GM12874 (cell line): ENCODE results near the gene UCP3.

ENCODE experiments used
- TF ChIP-seq, protein P1 (sequence below): IDR thresholded peaks from 2 replicates; pipeline ENCODE4 v1.5.1; 2011; ENCODE audit warnings: low read depth, mild to moderate bottlenecking, control low read depth, low read length, moderate library complexity; ENCODE audit not compliant: insufficient read depth

The UCP3 gene

DNA sequence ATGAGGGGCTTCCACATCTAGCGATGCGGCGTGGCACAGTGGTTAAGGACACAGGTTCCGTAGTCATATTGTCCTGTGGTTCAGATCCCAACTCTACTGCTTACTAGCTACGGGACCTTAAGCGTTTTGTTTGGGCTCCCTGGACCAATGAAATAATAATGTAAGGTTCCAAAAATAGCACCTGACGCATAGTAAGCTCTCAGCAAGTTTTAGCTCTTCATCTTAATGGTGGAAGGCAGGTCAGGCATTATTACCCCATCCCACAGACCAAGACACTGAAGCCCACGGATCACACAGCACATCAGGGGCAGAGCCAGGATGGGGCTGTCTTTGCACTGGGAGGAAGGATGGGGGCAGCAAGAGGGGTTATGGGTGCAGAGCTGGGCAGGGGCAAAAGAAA, 45.0 kb downstream of the UCP3 start:
- TF ChIP-seq, protein P1, sequence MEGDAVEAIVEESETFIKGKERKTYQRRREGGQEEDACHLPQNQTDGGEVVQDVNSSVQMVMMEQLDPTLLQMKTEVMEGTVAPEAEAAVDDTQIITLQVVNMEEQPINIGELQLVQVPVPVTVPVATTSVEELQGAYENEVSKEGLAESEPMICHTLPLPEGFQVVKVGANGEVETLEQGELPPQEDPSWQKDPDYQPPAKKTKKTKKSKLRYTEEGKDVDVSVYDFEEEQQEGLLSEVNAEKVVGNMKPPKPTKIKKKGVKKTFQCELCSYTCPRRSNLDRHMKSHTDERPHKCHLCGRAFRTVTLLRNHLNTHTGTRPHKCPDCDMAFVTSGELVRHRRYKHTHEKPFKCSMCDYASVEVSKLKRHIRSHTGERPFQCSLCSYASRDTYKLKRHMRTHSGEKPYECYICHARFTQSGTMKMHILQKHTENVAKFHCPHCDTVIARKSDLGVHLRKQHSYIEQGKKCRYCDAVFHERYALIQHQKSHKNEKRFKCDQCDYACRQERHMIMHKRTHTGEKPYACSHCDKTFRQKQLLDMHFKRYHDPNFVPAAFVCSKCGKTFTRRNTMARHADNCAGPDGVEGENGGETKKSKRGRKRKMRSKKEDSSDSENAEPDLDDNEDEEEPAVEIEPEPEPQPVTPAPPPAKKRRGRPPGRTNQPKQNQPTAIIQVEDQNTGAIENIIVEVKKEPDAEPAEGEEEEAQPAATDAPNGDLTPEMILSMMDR, result no peak

DNA sequence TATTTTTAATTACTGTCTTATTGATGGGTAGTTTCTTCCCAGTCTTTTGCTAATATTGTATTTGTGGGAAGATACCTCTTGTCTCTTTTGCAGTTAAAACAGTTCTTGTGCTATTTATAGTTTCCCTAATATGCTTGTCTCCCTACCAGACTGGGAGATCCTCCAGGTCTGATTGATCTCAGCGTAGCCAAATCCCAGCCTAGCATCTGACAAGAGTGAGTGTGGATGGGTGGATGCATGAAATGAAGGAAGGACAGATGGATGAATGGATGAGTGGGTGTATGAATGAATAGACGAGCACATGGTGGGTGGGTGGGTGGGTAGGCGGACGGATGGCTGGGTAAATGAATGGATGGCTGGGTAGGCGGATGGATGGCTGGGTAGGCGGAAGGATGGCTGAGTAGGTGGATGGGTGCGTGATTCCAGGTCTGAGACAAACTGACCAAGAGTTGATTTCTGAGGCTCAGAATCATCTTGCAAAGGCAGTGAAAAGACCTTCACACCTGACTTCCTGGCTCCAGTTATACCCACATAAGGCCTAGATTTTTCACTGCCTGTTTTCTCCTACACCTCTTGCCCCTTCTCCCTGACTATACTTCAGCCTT, 46.7 kb downstream of the UCP3 start:
- TF ChIP-seq, protein P1, result no peak

DNA sequence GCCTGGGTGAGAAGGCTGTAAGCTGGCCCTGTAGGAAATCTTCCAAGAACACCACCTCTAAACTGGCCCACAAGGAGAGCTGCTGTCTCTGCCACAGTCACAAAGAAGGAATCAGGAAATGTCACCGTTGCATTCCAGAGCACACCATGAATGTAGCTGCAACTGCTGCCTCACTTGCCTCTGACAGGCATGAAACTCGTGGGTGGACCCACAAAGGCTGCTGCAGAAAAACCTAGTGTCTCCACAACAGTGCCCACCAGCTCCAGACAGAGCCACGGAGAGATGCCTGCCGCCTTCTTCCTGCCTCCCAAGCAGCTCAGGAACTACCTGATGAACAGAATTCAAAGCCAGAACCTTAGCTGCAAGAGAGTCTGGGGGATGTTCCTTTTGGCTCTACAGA, 47.6 kb downstream of the UCP3 start:
- TF ChIP-seq, protein P1, result no peak

DNA sequence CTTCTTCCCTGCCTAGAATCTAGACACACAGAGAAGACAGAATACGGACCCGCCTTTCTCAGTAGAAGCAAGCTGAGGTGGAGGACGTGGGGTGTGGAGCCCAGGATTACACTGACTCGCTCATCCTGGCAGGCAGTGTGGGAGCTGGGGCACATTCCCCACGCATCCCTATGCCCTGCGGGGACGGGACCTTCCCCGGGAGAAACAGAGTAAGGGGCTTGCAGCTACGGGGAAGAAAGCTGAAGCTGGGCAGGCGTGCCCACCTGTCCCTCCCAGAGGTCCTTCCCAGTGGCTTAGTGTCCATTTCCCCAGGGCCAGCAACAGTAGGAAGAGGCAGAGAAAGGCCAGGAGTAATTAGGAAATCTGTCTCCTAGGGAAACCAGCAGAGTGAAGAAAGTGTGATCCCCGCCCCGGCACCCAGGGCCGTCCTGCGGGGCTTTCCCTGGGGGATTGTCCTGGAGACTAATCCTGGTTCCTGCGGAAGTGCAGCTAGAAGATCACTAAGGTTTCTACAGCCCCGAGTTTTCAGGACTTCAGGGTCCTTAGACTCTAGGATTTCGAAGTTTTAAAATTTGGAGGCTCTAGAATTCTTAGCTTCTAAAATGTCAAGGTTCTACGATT, 50.3 kb downstream of the UCP3 start:
- TF ChIP-seq, protein P1, result no peak

DNA sequence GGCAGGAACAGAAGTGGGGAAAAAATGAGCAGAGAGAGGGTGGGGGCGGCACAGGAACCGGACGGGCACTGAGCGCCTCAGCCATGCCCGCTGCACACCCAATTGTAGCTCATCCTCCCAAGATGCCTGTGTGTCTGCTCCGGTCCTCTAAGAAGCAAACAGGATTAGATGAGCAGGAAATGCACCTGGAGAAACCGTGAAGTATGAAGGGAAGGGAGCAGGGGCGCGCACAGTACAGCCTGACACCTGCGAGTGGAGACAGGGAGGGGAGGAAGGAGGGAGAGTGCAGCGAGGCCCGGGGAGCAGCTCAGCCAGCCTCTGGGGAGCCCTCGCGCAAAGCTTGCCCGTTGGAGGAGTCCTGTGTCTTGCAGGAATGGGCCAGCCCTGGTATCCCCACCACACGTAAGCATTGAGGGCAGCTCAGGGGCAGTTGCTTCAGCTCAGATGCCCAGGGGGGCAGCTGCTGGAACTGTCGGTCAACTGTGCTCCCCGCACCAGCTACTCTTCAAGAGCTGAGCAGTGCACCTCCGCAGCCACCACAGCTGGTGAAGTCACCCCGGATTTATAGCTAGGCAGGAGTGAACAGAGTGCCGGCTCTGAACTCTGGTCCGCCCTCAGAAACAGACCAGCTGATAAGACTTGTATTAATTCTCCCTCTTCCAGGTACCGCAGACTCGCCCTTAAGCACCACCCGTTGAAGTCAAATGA, 51.1 kb downstream of the UCP3 start:
- TF ChIP-seq, protein P1, result no peak

DNA sequence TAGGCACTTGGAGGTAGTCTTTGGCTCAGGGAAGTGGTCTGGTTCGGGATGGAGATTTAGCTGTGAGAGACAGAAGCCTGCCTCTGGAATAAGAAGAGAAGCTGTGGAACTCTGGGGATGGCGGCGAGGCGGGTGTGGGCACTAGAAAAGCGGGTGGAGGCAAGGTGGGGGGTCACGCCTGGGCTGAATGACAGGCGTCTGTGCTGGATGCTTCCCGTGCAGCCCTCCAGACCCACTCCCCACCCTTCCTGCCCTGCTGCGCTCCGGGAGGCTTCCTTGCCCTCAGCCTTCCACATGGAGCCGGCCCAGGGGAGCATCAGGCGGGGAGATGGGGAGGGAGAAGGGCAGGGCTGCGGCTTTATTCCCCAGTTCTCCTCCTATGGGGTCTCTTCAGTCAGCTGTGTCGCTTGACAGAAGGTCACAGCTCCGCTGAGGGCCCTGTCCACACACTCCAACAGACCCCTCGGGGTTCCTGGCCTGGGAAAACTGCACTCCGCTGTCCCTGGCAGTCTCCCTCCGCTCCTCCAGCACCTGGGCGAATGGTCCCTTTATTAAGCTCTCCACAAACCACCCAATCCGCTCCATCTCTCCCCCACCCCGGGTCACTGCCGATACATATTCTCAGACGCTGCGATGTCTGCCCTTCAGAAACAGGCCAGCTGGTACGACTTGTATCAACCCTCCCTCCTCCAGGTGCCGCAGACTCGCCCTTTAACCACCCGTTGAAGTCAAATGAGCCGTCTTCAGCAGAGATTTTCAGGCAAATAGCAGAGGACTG, 51.8 kb downstream of the UCP3 start:
- TF ChIP-seq, protein P1, result no peak

DNA sequence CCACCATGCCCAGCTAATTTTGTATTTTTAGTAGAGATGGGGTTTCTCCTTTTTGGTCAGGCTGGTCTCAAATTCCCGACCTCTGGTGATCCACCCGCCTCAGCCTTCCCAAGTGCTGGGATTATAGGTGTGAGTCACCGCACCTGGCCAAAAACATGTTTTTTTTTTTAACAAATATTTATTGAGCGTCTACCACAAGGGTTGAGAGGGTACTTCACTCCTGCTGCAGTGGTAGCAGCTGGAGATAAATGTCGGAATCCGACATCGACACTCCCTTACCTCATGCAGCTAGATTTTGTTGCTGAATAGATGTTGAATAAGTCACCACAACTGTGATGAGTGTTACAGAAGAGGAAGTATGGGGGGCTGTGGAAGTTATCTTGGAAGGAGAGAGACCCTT, 57.1 kb downstream of the UCP3 start:
- TF ChIP-seq, protein P1, result no peak
